GM19240 (cell line): ENCODE measurements around the gene TMEM131L.
"Not testable (repeated sequence)": the region's sequence is repeated elsewhere in the genome, so short reads cannot be mapped to it uniquely, and the experiment has no call there.

Experiments
- DNase-seq: peaks from one replicate; pipeline ENCODE4 v3.0.0; 2011; ENCODE audit warnings: low spot score; ENCODE audit not compliant: insufficient read length

The TMEM131L gene

GRCh38 chr4:153538487-153539357 lies 72.6 kb downstream of the TMEM131L start:
- no peak for DNase-seq

DNA sequence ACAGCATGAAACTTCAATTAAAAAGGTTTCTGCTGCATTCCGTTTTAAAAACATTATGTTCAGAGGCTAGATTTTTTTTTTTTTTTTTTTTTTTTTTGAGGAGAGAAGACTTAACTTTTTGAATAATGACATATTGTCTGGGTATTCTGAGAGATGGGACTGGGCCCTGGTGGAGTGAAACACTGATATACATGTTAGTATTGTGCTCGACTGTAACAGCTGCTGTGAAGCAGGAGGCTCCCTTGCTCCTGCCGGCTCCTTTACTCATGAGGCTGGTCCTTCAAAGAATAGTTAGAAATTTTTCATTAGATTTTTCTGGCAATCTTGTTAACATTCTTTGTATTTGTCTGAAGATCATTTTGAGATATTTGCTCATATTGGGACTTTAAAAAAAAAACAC lies 73.3 kb downstream of the TMEM131L start:
- DNase-seq: no peak

GRCh38 chr4:153541456-153542096 lies 75.4 kb downstream of the TMEM131L start:
- no peak for DNase-seq

DNA sequence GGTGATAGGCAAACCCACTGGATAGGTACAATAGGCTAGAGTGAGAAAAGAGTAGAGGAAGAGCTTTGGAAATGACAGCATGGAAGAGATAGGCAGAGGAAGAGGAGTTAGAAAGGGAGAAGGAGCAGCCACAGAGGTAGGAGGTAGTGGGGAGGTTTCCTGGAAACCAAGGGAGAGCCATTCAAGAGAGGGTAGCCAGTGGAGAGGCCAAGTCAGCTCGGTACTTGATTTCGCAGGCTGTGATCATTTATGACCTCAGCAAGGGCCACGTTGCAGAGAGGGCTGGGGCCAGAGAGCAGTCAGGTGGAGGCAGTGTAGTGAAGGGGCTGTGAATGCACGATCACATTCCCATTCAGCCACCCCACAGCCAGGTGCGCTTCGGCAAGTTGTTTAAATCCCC lies 76.0 kb downstream of the TMEM131L start:
- no peak for DNase-seq

- DNase-seq: no peak
Measured at GRCh38 chr4:153542834-153543233, 76.7 kb downstream of the TMEM131L start.

GRCh38 chr4:153543351-153543750 lies 77.2 kb downstream of the TMEM131L start:
- DNase-seq: no peak

GRCh38 chr4:153545822-153546221 lies 79.7 kb downstream of the TMEM131L start:
- DNase-seq: no peak

GRCh38 chr4:153546280-153546679 lies 80.1 kb downstream of the TMEM131L start:
- DNase-seq: no peak

GRCh38 chr4:153547520-153547919 lies 81.4 kb downstream of the TMEM131L start:
- no peak for DNase-seq

- not testable (repeated sequence) for DNase-seq
Measured at GRCh38 chr4:153548907-153549306, 82.7 kb downstream of the TMEM131L start.

DNA sequence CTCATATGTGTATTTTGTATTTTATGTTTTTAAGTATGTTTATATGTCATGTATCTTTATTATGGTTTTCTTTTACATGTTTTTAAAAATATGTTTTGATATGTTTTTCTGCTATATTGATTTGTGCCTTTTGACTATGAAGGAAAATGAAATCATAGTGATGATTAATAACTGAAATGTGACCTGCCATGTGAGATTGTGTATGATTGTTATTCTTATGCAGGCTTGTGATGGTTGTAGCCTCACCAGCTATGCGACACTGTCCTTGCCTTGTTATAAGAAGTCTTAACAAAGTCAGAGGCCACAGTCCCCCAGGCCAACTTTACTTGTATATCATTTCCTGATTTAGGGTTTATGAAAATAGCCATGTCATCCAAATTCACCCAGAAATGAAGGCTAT lies 83.2 kb downstream of the TMEM131L start:
- DNase-seq: no peak

GRCh38 chr4:153553155-153553818 lies 87.1 kb downstream of the TMEM131L start:
- DNase-seq: no peak

DNA sequence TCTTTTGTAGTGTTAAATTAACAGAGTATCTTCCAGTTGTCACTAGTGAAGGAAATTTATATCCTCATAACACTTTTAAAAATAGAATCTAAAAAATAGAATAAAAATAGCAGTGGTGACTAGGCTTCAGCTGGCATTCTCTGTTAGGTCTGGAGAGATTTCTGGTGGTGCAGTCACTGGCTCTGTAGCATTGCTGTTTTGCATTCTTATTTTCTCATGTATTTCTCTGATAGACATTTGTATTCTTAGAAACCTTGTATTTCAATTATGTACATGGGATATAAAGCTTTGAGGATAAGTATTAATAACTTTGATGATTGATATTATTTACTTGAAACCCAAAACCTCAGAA lies 87.6 kb downstream of the TMEM131L start:
- DNase-seq: no peak

DNA sequence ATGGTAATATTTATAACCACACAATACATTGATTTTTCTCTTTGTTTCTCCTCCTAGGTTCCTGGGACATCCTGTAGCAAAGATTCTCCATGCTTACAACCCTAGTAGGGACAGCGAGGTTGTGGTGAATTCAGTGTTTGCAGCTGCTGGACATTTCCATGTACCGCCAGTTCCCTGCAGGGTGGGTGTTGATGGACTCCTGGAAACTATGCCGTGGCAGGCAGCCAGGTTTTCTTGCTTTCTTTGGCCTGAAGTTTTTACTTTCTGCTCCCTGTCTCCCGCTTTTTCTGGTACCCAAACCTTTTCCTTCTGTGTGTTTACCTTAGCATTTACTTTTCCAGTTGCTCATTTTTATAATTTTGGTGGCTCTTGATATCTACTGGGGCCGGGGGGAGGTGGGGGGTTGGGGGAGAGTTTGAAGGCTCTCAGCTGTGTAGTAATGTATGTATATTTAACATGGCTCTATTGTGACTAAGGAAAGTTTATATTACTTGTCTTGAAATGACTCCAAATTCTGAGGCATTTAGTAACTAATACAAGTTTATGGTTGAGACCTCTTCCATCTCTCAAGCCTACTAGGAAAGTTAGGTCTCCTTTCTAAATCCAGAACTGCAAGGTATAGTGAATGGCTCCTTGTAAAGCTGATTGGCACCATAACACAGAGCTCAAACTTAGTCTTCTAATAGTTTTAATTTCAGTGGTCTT lies 89.7 kb downstream of the TMEM131L start:
- DNase-seq: no peak

- DNase-seq: no peak
Measured at GRCh38 chr4:153556435-153556815, 90.3 kb downstream of the TMEM131L start.

DNA sequence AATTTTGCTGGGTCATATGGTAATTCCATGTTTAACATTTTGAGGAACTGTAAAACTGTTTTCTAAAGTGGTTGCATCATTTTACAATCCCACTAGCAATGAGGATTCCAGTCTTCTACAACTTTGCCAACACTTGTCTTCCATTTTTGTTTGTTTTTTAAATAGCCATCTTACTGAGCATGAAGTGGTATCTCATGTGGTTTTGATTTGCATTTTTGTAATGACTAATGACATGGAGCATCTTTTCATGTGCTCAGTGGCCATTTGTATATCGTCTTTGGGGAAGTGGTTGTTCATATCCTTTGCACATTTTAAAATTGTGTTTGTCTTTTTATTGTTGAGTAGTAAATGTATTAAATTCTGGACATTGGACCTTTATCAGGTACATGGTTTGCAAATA lies 94.7 kb downstream of the TMEM131L start:
- DNase-seq: no peak

DNA sequence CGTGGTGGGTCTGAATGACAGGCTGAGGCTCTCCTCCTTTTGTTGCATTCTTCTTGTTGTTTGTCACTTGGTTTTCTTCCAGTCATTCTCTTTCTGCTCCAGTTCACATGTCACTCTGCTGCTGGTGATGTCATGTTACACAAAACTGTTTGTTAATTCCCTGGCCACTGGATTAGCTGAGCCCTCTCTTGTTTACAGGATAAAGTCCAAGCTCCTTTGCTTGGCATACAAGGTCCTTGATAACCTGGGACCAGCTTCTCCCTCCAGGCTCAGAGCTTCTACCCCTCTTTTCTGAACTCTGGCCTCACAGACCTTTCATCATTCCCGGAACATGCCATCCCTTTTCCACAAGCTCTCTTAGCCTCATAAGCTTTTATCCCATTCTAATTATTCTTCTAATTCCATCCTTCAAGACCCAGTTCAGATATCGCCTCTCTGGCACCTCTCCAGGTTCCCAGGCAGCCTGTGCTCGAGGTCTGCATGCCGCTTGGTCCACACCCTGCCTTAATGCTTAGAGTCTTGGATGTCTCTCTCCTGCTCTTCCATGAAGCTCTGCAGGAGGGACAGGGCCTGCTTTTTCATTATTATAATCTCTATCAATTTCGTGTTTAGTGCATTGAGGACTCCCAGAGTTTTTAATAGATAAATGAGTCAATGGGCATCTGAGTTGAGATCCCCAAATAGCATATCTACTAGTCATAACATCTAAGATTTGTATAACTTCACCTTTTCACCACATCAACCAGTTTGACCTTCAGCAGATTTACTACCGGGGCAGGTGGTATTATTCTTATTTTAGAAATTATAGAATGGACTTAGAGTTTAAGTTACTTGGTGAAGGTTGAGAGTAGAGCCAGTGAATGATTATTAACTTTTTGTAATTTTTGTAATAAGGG lies 98.7 kb downstream of the TMEM131L start:
- DNase-seq: no peak

- DNase-seq: no peak
Measured at GRCh38 chr4:153566631-153567150, 100.5 kb downstream of the TMEM131L start.

- DNase-seq: not testable (repeated sequence)
Measured at GRCh38 chr4:153567660-153568059, 101.5 kb downstream of the TMEM131L start.

DNA sequence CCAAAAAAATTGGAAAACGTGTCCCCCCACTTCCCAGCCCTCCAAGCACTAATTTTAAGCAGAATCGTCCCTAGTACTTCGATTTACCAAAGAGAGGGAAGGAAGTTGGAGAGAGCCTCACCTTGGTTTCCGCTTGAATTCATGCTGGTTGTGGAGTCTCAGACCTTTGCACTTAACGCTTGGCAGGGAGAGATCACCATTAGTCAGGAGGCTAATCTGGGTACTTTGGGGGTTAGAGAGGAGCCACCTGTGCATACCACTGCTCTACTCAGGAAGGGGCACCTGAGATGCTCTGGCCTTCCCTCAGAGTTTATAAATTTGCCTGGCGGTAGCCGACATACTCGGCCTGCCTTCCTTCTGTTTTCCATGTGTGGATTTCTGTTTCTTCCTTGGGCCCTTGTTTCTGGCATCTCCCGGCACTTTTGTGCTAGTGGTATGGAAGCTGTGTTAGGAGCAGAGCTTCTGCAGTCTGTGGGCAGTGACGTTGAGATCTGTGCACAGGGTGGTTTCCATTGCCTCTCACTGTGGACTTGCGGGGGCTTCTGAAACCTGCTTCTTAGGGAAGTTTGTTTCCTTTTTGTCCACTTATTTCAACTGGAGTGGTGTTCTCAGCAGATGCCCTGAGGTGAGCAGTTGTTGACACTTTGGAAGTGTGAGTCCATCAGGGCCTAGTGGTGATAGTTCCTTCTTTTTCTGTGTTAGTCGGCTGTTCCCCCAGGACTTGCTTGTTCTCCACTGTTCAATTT lies 104.2 kb downstream of the TMEM131L start:
- no peak for DNase-seq
